GM10248 (cell line): ENCODE data around the gene SCCPDH.

Experiments
- CTCF ChIA-PET: fragments of 300-600 bp; sonication (Branson Sonifier 250); formaldehyde crosslinking; extraction: SDS; loops from one replicate; lab custom pipeline; 2021; ENCODE audit warnings: antibody characterized with exemption; lab: Yijun Ruan, JAX
- POLR2A ChIA-PET: fragments of 350-650 bp; sonication (Branson Sonifier 250); formaldehyde crosslinking; extraction: SDS; loops from one replicate; lab custom pipeline; 2020; ENCODE audit warnings: antibody characterized with exemption; lab: Yijun Ruan, JAX
- DNase-seq: peaks from one replicate; pipeline ENCODE4 v3.0.0; 2012; ENCODE audit errors: extremely low spot score
- TF ChIP-seq, protein P1 (sequence below): IDR thresholded peaks from 2 replicates; pipeline ENCODE4 v1.5.1; 2012; ENCODE audit warnings: mild to moderate bottlenecking, low read depth; ENCODE audit errors: extremely low read depth, missing control alignments, control extremely low read depth

The SCCPDH gene

DNA sequence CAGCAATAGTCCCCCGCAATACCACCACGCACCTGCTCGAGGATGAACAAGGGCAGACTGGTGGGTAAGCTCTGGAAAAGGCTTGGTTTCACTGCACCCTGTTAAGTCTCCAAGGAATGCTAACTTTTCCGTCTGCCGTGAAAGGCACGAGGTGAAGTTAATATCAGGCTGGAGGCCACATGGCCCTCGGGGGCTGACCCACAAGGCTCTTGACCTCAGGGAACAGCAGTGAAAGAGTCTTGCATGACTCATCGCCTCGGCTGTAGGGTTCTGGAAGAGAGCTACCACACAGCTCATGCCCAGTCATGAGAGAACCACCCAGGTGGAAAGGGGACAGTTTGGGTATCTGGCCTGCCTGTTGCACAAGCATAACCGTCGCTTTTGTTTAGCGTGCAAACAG lies 24.7 kb downstream of the SCCPDH start:
- ChIA-PET CTCF (interaction anchor here (1.2 to 3.3 kb wide), 4 partner anchors 9 to 242 kb away, joined by 3 to 9 read pairs (median 4); partner anchors contain the start of gene SMYD3), POLR2A (no interaction called here)
- DNase-seq = no peak
- TF ChIP-seq, protein P1, sequence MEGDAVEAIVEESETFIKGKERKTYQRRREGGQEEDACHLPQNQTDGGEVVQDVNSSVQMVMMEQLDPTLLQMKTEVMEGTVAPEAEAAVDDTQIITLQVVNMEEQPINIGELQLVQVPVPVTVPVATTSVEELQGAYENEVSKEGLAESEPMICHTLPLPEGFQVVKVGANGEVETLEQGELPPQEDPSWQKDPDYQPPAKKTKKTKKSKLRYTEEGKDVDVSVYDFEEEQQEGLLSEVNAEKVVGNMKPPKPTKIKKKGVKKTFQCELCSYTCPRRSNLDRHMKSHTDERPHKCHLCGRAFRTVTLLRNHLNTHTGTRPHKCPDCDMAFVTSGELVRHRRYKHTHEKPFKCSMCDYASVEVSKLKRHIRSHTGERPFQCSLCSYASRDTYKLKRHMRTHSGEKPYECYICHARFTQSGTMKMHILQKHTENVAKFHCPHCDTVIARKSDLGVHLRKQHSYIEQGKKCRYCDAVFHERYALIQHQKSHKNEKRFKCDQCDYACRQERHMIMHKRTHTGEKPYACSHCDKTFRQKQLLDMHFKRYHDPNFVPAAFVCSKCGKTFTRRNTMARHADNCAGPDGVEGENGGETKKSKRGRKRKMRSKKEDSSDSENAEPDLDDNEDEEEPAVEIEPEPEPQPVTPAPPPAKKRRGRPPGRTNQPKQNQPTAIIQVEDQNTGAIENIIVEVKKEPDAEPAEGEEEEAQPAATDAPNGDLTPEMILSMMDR = no peak

DNA sequence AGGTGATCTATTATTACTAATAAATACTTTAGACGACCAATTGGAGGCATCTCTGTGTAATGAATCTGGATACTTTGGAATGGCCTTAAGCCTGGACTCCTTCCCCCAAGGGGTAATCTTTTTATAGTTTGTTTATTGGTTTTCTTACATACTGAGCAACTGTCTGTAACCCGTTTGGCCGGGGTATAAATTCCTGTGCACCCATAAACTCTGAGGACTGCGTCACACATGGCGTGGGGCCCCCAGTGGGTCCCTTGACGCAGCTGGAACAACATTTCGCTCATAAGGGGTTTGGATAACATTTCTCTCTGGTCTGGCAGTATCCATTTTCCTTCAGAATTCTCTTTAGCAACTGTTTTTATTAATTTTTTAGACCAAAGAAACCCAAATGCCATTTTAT lies 26.5 kb downstream of the SCCPDH start:
- TF ChIP-seq, protein P1 = no peak
- ChIA-PET POLR2A (no interaction called here), CTCF (no interaction called here)

DNA sequence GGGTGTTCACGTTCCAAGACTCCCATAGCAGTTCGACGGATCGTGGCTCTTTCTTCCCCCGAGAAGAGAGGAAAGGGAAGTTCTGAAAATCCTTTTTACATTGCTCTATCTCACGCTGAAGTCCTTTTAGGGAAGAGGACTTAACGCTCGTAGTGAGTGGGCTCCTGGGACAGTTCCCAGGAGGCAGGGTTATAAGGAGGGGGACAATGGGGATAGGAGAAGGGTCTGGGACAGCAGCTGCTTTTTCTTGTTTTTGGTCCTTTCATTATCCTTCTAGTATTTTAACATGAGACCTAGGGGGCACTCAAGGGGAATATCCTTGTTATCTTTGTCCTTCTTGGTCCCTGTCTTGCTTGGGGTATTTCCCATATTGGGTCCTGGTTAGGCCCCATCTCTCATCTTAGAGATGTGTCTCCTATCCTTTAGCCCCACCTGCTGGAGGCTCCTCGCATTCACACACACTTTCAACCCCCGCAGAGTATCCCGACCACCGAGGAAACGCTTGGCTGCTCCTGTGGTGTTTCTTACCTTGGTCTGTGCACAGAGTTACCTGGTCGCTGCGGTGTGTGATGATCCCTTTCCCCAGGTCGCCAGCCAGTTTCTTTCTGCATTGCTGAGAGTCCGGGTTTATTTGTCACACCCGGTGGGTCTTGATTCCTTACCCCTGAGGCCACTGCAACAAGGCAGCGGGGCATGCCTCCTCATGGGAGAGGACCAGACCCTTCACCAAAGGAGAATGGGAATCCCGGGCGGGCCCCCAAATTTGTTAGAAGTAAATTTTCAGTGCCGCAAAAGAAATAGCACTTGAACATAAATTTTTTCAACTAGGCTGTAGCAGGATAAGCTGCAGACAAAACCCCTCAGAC lies 29.7 kb downstream of the SCCPDH start:
- CTCF ChIA-PET = interaction anchor here (0.7 to 2.1 kb wide), 17 partner anchors 13 to 262 kb away, joined by 3 to 12 read pairs (median 3); partner anchors contain the start of gene SCCPDH
- POLR2A ChIA-PET = no interaction called here
- DNase-seq = peak; percentile 67
- TF ChIP-seq, protein P1 = peak; percentile 82

More for the DNA sequence above, 26.5 kb downstream of the SCCPDH start:
- no peak for DNase-seq

DNA sequence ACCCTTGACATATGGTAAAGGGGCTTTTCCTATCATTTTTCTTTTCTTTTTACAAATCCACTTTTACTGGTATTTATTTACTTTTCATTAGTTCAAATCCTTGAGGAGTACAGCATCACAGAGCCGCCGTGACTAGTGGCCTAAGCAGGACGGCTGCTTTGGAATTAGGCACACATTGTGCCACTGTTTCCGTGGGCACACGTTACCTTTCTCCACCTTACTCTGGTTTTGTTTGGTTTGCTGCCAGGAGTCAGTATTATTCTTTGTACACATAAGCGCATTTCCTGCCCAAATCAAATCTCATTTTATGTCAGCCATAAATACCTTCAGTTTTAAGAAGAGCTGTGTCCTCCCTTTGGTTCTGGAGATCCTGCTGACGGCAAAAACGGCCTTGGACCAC lies 31.2 kb downstream of the SCCPDH start:
- DNase-seq = no peak
- ChIA-PET CTCF (interaction anchor here (1.0 to 2.1 kb wide), 9 partner anchors 11 to 263 kb away, joined by 3 to 10 read pairs (median 4); partner anchors contain the start of gene SCCPDH), POLR2A (no interaction called here)
- TF ChIP-seq, protein P1 = no peak

DNA sequence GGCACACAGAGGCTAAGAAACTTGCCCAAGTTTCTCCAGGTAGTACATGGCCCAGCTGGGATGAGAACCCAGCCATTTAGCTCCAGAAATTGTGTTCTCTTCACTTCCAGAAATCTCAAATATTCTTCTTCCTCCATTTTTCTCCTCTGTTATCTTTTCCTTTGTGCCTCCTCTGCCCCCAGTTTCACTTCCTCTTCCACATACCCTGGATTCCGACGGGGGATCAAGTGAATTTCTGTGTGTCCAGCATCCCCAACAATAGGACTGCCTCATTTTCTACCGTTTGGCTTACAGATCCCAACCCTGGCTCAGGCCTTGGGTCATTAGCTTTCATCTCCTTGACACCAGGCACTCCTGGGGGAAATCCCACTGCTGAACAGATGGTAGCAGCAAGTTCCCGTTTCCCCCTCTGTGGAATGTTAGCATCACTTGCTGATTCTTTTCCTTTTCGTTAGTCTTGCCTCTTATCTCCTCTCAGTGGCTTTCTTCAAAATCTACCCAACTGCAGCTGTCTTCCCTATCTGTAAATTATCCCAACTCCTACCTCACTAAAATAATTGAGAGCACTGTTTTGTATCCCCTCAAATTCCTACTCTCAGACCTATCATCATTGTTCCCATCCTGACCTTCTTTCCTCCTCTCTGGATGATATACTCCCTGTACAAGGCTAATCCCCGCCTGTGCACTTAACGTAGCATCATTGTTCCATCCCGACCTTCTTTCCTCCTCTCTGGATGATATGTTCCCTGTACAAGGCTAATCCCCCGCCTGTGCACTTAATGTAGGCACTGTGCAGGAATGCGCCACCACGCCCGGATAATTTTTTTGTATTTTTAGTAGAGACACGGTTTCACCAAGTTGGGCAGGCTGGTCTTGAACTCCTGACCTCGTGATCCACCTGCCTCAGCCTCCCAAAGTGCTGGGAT lies 36.5 kb downstream of the SCCPDH start:
- ChIA-PET CTCF (interaction anchor here (1.4 kb wide), 1 partner anchor 211 kb away, joined by 4 read pairs; no protein-coding TSS in a partner anchor), POLR2A (no interaction called here)
- TF ChIP-seq, protein P1 = no peak
- no peak for DNase-seq

DNA sequence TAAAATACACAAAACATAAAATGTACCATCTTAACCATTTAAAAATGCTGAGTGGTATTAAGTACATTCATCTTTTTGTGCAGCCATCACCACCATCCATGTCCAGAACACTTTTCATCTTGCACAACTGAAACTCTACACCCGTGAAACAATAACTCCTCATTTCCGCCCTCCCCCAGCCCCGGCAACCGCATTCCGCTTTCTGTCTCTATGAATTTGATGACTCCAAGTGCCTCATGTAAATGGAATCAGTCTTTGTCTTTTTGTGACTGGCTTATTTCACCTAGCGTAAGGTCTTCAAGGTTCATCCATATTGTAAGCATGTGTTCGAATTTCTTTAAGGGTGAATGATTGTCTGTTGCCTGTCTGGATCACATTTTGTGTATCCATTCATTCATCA lies 37.2 kb downstream of the SCCPDH start:
- ChIA-PET CTCF (interaction anchor here (1.4 kb wide), 1 partner anchor 210 kb away, joined by 4 read pairs; no protein-coding TSS in a partner anchor), POLR2A (no interaction called here)
- TF ChIP-seq, protein P1 = no peak

More for the DNA sequence above, 37.2 kb downstream of the SCCPDH start:
- DNase-seq = no peak
